Measurements from ENCODE around the gene RUNX3.

DNA sequence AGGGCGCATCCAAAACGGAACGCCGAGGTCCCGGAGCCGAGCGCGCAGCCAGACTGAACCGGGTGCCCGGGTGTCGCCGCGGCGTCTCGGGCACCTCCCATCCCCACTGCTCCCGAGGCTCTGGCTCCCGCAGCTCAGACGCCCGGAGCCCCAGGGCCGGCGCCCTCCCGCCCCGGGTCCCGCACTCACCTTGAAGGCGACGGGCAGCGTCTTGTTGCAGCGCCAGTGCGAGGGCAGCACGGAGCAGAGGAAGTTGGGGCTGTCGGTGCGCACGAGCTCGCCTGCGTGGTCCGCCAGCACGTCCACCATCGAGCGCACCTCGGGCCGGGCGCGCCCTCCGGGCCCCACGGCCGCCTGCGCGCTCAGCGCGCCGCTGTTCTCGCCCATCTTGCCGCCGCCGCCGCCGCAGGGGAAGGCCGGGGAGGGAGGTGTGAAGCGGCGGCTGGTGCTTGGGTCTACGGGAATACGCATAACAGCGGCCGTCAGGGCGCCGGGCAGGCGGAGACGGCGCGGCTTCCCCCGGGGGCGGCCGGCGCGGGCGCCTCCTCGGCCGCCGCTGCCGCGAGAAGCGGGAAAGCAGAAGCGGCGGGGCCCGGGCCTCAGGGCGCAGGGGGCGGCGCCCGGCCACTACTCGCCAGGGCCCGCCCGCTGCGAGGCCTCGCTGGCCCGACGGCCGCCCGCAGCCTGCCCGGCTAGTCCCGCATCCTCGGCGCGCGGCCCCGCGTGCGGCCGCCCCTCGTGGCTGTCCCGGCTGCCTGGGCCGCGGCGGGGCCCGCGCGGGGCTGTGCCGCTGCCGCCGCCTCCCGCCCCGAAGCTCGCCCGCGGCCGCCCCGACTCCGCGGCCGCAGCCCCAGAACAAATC lies 447 bp downstream of the RUNX3 start:
- TF ChIP-seq, protein P1, sequence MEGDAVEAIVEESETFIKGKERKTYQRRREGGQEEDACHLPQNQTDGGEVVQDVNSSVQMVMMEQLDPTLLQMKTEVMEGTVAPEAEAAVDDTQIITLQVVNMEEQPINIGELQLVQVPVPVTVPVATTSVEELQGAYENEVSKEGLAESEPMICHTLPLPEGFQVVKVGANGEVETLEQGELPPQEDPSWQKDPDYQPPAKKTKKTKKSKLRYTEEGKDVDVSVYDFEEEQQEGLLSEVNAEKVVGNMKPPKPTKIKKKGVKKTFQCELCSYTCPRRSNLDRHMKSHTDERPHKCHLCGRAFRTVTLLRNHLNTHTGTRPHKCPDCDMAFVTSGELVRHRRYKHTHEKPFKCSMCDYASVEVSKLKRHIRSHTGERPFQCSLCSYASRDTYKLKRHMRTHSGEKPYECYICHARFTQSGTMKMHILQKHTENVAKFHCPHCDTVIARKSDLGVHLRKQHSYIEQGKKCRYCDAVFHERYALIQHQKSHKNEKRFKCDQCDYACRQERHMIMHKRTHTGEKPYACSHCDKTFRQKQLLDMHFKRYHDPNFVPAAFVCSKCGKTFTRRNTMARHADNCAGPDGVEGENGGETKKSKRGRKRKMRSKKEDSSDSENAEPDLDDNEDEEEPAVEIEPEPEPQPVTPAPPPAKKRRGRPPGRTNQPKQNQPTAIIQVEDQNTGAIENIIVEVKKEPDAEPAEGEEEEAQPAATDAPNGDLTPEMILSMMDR (IDR thresholded peaks at IDR 0.05; ENCODE audit: extremely low read depth in 1 of 2, insufficient read depth in 1 of 2, low read depth in 1 of 2, low read length in 2 of 2) = no peak
- TF ChIP-seq POLR2AphosphoS5 (IDR thresholded peaks at IDR 0.05; ENCODE audit: insufficient read depth, low read depth, low read length) = no peak
- TF ChIP-seq, protein P2, sequence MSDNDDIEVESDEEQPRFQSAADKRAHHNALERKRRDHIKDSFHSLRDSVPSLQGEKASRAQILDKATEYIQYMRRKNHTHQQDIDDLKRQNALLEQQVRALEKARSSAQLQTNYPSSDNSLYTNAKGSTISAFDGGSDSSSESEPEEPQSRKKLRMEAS (IDR thresholded peaks at IDR 0.05; ENCODE audit: insufficient read depth, insufficient read length) = no peak
- peak; percentile 73 for TF ChIP-seq EZH2 (IDR thresholded peaks at IDR 0.05; ENCODE audit: borderline replicate concordance, low read depth, low read length, severe bottlenecking)
- TF ChIP-seq POLR2A (IDR thresholded peaks at IDR 0.05; ENCODE audit: low read depth, low read length) = no peak
- no peak for TF ChIP-seq MYC (IDR thresholded peaks at IDR 0.05; ENCODE audit: low read depth, low read length)
- no peak for TF ChIP-seq JUN (IDR thresholded peaks at IDR 0.05; ENCODE audit: borderline replicate concordance, insufficient read depth, insufficient read length, low read depth)
